Measurements from ENCODE around the gene KRT15. TPM values are rescaled to one million over a fixed set of nuclear protein-coding genes. Genes with fewer than 3 reads are reported as not detected.
A peak's percentile ranks its signal among the peaks of the same experiment; 100 is the strongest.

Gene KRT15
- total RNA-seq, 1 experiment from 2014 or later = 0.55 TPM

- TF ChIP-seq MYBL2 (CRISPR knock-in tag; IDR thresholded peaks at IDR 0.05) = no peak
- TF ChIP-seq JAZF1 (CRISPR knock-in tag; IDR thresholded peaks at IDR 0.05) = no peak
- TF ChIP-seq ZNF317 (CRISPR knock-in tag; IDR thresholded peaks at IDR 0.05; ENCODE audit: borderline replicate concordance, low read depth) = no peak
- TF ChIP-seq AR (CRISPR knock-in tag; IDR thresholded peaks at IDR 0.05) = no peak
Measured at GRCh38 chr17:41551365-41551764, 32.7 kb upstream of the KRT15 start (continued).

- Mint-ChIP-seq H3K4me3 (no peak overlapping the region), H3K27ac (0 out of 2 replicates have a peak overlapping the region, but pooled peaks have one; percentile 27), H3K27me3 (ENCODE audit: low read depth) (peaks cover 5% of the 10 kb centered on the region), H3K9me3 (peaks cover 9% of the 10 kb centered on the region), H3K4me1 (peaks cover 27% of the 10 kb centered on the region), H3K36me3 (peaks cover 3% of the 10 kb centered on the region)
- ATAC-seq (no peak), DNase-seq (ENCODE audit: low spot score) (no peak)
- ChIA-PET CTCF (interaction anchor here (0.6 to 9.6 kb wide), 96 partner anchors 9 to 934 kb away, joined by 3 to 380 read pairs (median 7); partner anchors contain the start of genes EIF1, KRT13, KRT15 and KRT17), POLR2A (interaction anchor here (0.5 to 2.6 kb wide), 5 partner anchors 22 to 1764 kb away, joined by 3 to 22 read pairs (median 4); partner anchors contain the start of gene KRT19)
- TF ChIP-seq TP53 (CRISPR knock-in tag; IDR thresholded peaks at IDR 0.05) = no peak
- no peak for TF ChIP-seq ZNF121 (CRISPR knock-in tag; IDR thresholded peaks at IDR 0.05)
- TF ChIP-seq KAT7 (CRISPR knock-in tag; IDR thresholded peaks at IDR 0.05; ENCODE audit: borderline replicate concordance) = no peak
- no peak for TF ChIP-seq NFE2L1 (CRISPR knock-in tag; IDR thresholded peaks at IDR 0.05)
- no peak for TF ChIP-seq NR2C2 (CRISPR knock-in tag; IDR thresholded peaks at IDR 0.05)
- TF ChIP-seq CREB1 (CRISPR knock-in tag; IDR thresholded peaks at IDR 0.05) = no peak
- TF ChIP-seq ARID4B (CRISPR knock-in tag; IDR thresholded peaks at IDR 0.05; ENCODE audit: borderline replicate concordance) = no peak
- TF ChIP-seq ZNF232 (CRISPR knock-in tag; IDR thresholded peaks at IDR 0.05) = no peak
- no peak for TF ChIP-seq NR1H2 (CRISPR knock-in tag; IDR thresholded peaks at IDR 0.05)
- TF ChIP-seq ZNF532 (CRISPR knock-in tag; IDR thresholded peaks at IDR 0.05; ENCODE audit: borderline replicate concordance) = no peak
- no peak for TF ChIP-seq NFYB (CRISPR knock-in tag; conservative IDR thresholded peaks at IDR 0.05; ENCODE audit: low read depth)
- TF ChIP-seq CBFB (CRISPR knock-in tag; IDR thresholded peaks at IDR 0.05; ENCODE audit: low read depth) = no peak
- no peak for TF ChIP-seq ZNF671 (CRISPR knock-in tag; IDR thresholded peaks at IDR 0.05)
- no peak for TF ChIP-seq ZNF317 (CRISPR knock-in tag; IDR thresholded peaks at IDR 0.05; ENCODE audit: borderline replicate concordance, low read depth)
Measured at GRCh38 chr17:41549596-41550039, 30.9 kb upstream of the KRT15 start.

Measured in WTC11 (cell line).